GM23248 (cell line): Measurements from ENCODE around the gene LINGO4. TPM values are rescaled to one million over a fixed set of nuclear protein-coding genes. Genes with fewer than 3 reads are reported as not detected.

Experiments used
- DNase-seq: peaks from one replicate; pipeline ENCODE4 v3.0.0-alpha.2; 2015
- H2AFZ ChIP-seq: fragments of 200-600 bp; sonication (generic); 2 replicates; pipeline ENCODE4 v1.6.1; 2016; ENCODE audit warnings: antibody characterized with exemption
- H3F3A ChIP-seq: fragments of 200-600 bp; sonication (generic); 2 replicates; pipeline ENCODE4 v1.6.1; 2016; ENCODE audit warnings: mild to moderate bottlenecking, antibody characterized with exemption, mixed run types; ENCODE audit not compliant: insufficient read depth
- H3K27ac ChIP-seq: fragments of 200-600 bp; sonication (generic); 2 replicates; pipeline ENCODE4 v1.5.1; 2016; ENCODE audit warnings: mild to moderate bottlenecking
- H3K27me3 ChIP-seq: fragments of 200-600 bp; sonication (generic); replicated peaks from 2 replicates; pipeline ENCODE4 v1.6.1; 2016; ENCODE audit warnings: mild to moderate bottlenecking; ENCODE audit not compliant: insufficient read depth
- H3K36me3 ChIP-seq: fragments of 200-600 bp; sonication (generic); 2 replicates; pipeline ENCODE4 v1.6.1; 2016; ENCODE audit warnings: low read depth, mild to moderate bottlenecking
- H3K4me1 ChIP-seq: fragments of 200-600 bp; sonication (generic); 2 replicates; pipeline ENCODE4 v1.6.1; 2016; ENCODE audit warnings: mild to moderate bottlenecking; ENCODE audit not compliant: insufficient read depth
- H3K4me2 ChIP-seq: fragments of 200-600 bp; sonication (generic); one replicate; pipeline ENCODE4 v1.6.1; 2016; ENCODE audit warnings: mild to moderate bottlenecking; ENCODE audit not compliant: unreplicated experiment
- H3K4me3 ChIP-seq: fragments of 200-600 bp; sonication (generic); 2 replicates; pipeline ENCODE4 v1.5.1; 2016; ENCODE audit warnings: mild to moderate bottlenecking
- H3K79me2 ChIP-seq: fragments of 200-600 bp; sonication (generic); 2 replicates; pipeline ENCODE4 v1.6.1; 2016; ENCODE audit warnings: mild to moderate bottlenecking; ENCODE audit not compliant: insufficient read depth
- H3K9ac ChIP-seq: fragments of 200-600 bp; sonication (generic); 2 replicates; pipeline ENCODE4 v1.6.1; 2016; ENCODE audit warnings: mild to moderate bottlenecking
- H3K9me2 ChIP-seq: fragments of 200-600 bp; sonication (generic); 2 replicates; pipeline ENCODE4 v1.6.1; 2016; ENCODE audit warnings: mixed run types, mild to moderate bottlenecking, moderate library complexity; ENCODE audit not compliant: insufficient read depth
- H3K9me3 ChIP-seq: fragments of 200-600 bp; sonication (generic); one replicate; pipeline ENCODE4 v1.6.1; 2017; ENCODE audit warnings: low read depth
- H4K20me1 ChIP-seq: fragments of 200-600 bp; sonication (generic); 2 replicates; pipeline ENCODE4 v1.6.0; 2016; ENCODE audit not compliant: insufficient read depth
- EZH2 ChIP-seq: fragments of 200-600 bp; sonication (generic); IDR thresholded peaks from 2 replicates; pipeline ENCODE4 v1.6.1; 2018; ENCODE audit warnings: antibody characterized with exemption, mild to moderate bottlenecking; ENCODE audit not compliant: insufficient read depth, poor library complexity, severe bottlenecking
- EZH2phosphoT487 ChIP-seq: fragments of 200-600 bp; sonication (generic); IDR thresholded peaks from 2 replicates; pipeline ENCODE4 v1.6.1; 2018; ENCODE audit warnings: antibody characterized with exemption, moderate library complexity, mild to moderate bottlenecking, low read depth; ENCODE audit not compliant: insufficient read depth
- WGBS, 2 experiments: methylation state at CpG; one replicate each; pipeline ENCODE4 v1.1.6; 2015 to 2017; ENCODE audit warnings: low lambda C conversion rate in 2 of 2, low coverage in 1 of 2; ENCODE audit errors: missing lambda C conversion rate in 2 of 2; 5-methylcytosine and 5-hydroxymethylcytosine counted together
- in situ Hi-C: fragments of 300-500 bp; cut with MboI; formaldehyde crosslinking; loops from 2 replicates; pipeline ENCODE4 v1.15.0; 2020
- polyA plus RNA-seq: library from polyadenylated mRNA; unstranded; fragments of >200 nt; fragmentation: Nextera tagmentation; extraction: Ambion mirVana; gene quantifications from 2 replicates; pipeline ENCODE4 v1.2.1, GENCODE V29; 2016
- total RNA-seq: library from RNA; depleted of rRNA; stranded (reverse); fragments of >200 nt; shearing (Covaris generic); gene quantifications from 2 replicates; pipeline ENCODE4 v1.2.3, GENCODE V29; 2014

Gene LINGO4
- total and polyA plus RNA-seq, 2 experiments from 2014 or later: not detected

DNA sequence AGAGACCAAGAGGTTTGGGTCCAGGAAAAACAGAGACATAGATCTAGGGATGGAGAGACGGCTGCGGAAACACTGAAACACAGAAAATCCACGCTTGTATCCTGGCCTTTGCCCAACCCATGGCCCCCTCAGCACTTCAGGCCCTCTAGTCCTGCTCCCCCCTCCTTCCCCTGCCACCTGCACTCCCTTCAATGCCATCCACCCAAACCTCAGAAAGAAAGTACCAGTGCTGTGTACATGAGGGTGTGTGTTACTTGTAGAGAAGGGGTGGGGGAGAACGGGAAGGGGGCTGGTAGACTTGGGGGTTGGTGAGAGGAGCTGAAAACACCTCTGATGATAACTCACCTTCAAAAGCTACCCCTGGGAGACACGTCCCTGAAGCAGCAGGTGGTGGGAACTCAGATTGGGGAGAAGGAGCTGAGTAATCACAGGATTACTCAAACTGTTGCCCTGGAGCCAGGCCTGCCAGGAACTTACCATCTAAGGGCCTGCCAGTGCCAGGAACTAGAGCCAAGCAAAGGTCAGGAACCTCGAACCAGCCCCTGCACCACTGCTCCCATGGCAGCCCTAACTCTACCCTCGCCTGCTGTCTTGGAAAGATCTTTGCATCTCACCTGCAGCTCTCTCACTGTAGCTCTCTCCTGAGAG is 14.9 kb upstream of the LINGO4 start:
- Histone ChIP-seq H4K20me1 (no peaks in the 10 kb centered on the region), H3K4me3 (no peak overlapping the region), H2AFZ (no peak overlapping the region), H3K4me1 (no peaks in the 10 kb centered on the region), H3K9me3 (no peaks in the 10 kb centered on the region), H3K4me2 (no peak overlapping the region), H3K9ac (no peak overlapping the region), H3K36me3 (no peaks in the 10 kb centered on the region), H3F3A (no peaks in the 10 kb centered on the region), H3K9me2 (no peaks in the 10 kb centered on the region), H3K79me2 (no peaks in the 10 kb centered on the region), H3K27ac (no peak overlapping the region), H3K27me3 (peaks cover 6% of the 10 kb centered on the region; the same call in 1 of the 2 replicates)
- DNase-seq: peak; percentile 54
- 42 to 52% methylated on average over 5 to 7 of the region's 7 CpGs for WGBS, 2 experiments
- in situ Hi-C loops: no loop called here
- no peak for TF ChIP-seq EZH2phosphoT487
- TF ChIP-seq EZH2: no peak

DNA sequence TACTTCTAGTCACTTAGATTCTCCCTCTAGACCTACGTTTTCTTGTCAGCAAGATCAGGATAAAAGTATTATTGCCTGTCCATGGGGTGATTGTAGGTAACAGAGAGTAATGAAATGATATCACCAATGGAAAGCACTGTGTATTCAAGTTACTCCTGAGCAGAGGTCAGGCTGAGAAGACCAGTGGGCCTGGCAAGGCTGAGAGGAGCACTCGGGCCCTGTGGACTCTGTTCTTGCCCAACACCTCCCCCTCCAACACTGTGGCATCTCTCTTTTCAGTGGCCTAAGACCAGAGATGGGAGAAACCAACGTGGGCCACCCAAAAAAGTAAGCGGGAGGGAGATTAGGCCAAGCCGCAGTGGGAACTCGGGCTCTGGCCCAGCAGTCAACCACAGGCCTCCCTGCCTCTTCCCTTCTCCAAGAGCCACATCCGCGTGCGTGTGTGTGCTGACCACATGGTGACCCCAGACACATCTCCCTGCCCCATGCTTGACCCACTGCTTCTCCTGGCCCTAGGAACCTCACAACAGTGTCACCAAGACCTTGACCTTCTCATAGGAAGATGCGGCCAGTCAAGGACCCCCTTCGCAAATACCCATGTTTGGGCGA is 14.1 kb upstream of the LINGO4 start:
- in situ Hi-C loops: no loop called here
- Histone ChIP-seq H3K9ac (no peak overlapping the region), H3K27ac (no peak overlapping the region), H3K4me3 (no peak overlapping the region), H3K4me2 (no peak overlapping the region), H4K20me1 (no peaks in the 10 kb centered on the region), H3K9me2 (no peaks in the 10 kb centered on the region), H2AFZ (no peak overlapping the region), H3K4me1 (no peaks in the 10 kb centered on the region), H3K9me3 (no peaks in the 10 kb centered on the region), H3K36me3 (no peaks in the 10 kb centered on the region), H3K79me2 (no peaks in the 10 kb centered on the region), H3K27me3 (peaks cover 6% of the 10 kb centered on the region; the same call in 1 of the 2 replicates), H3F3A (no peaks in the 10 kb centered on the region)
- 60 to 66% methylated on average over 12 of the region's 12 CpGs for WGBS, 2 experiments
- no peak for TF ChIP-seq EZH2
- no peak for TF ChIP-seq EZH2phosphoT487
- no peak for DNase-seq

DNA sequence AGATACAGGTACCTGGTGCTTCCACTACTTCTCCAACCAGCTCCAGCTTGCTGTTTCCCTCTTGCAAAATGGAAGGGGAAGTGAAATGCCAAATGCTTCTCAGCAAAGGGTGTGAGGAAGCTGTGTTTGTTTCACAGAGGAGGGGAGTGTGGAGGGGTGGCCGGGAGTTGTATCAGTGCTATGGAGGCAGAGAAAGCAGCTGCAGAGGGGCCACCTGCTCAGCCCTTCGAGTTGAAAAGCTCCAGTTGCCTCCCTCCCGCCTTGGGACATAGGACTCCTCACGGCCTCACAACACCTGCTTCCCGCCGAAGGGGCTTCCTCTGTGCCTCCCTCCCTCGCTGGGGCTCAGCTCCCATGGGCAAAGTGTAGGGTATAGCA is 12.1 kb upstream of the LINGO4 start:
- Histone ChIP-seq H3K4me3 (no peak overlapping the region), H3F3A (no peaks in the 10 kb centered on the region), H3K4me1 (no peaks in the 10 kb centered on the region), H3K36me3 (no peaks in the 10 kb centered on the region), H3K27ac (no peak overlapping the region), H2AFZ (no peak overlapping the region), H3K9me3 (no peaks in the 10 kb centered on the region), H3K79me2 (no peaks in the 10 kb centered on the region), H3K27me3 (0 out of 2 replicates have a peak, but pooled peaks cover 6% of the 10 kb centered on the region), H3K9ac (no peak overlapping the region), H3K9me2 (no peaks in the 10 kb centered on the region), H3K4me2 (no peak overlapping the region), H4K20me1 (no peaks in the 10 kb centered on the region)
- TF ChIP-seq EZH2phosphoT487: no peak
- TF ChIP-seq EZH2: no peak
- in situ Hi-C loops: no loop called here
- no peak for DNase-seq
- WGBS, 2 experiments: 65 to 72% methylated on average over 7 of the region's 7 CpGs

DNA sequence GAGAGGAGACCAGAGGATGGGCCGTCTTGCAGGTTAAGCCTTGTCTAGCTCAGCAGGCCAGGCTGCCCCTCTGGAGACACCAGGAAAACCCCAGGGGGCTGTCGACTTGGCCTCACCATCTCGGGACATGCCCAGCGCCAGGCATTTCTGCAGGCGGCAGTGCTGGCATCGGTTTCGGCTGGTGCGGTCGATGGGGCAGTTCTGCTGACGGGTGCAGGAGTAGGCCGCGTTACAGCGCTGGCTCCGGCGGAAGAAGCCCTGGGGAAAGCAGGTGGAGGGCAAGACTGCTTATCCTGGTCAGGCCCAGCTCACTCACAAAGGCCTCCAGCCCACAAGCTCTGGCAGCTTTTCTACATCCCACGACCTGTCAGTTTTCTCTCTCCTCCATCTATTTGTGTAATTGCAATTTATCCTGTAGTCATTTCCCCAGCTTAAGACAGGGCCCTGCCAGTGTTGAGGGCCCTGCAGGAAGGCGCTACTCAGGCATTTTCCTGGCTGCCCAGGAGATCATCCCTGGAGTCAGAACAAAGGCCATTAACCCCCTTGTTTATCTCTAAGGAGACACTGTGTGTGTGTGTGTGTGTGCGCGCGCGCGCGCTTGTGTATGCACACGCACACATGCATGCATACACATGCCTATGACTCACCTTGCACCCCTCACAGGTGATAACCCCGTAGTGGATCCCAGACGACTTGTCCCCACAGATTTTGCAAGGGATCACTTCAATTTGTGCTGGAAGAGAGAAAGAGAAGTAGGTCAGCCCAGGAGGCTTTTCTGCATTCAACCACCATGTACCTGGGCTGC is 11.5 kb upstream of the LINGO4 start:
- Histone ChIP-seq H3K27me3 (0 out of 2 replicates have a peak, but pooled peaks cover 6% of the 10 kb centered on the region), H3K9me2 (no peaks in the 10 kb centered on the region), H3K27ac (no peak overlapping the region), H3K4me3 (no peak overlapping the region), H3K9ac (no peak overlapping the region), H3K4me2 (no peak overlapping the region), H3F3A (no peaks in the 10 kb centered on the region), H3K79me2 (no peaks in the 10 kb centered on the region), H3K9me3 (no peaks in the 10 kb centered on the region), H3K4me1 (no peaks in the 10 kb centered on the region), H2AFZ (no peak overlapping the region), H3K36me3 (no peaks in the 10 kb centered on the region), H4K20me1 (no peaks in the 10 kb centered on the region)
- in situ Hi-C loops: no loop called here
- TF ChIP-seq EZH2 (no peak), EZH2phosphoT487 (no peak)
- WGBS, 2 experiments: 69 to 76% methylated on average over 25 to 26 of the region's 26 CpGs
- no peak for DNase-seq
